Effector CD4-positive, alpha-beta T cell (primary cell): ENCODE data around the gene FAM204A.

ENCODE experiments used
- DNase-seq: peaks from one replicate; pipeline ENCODE4 v3.0.0-alpha.2; 2020
- total RNA-seq: gene quantifications from one replicate; lab custom pipeline; 2026; lab: John Stamatoyannopoulos, UW

FAM204A gene
- 47.3 reads per million, percentile 67 among the genes with 10 or more reads in this experiment for total RNA-seq

DNA sequence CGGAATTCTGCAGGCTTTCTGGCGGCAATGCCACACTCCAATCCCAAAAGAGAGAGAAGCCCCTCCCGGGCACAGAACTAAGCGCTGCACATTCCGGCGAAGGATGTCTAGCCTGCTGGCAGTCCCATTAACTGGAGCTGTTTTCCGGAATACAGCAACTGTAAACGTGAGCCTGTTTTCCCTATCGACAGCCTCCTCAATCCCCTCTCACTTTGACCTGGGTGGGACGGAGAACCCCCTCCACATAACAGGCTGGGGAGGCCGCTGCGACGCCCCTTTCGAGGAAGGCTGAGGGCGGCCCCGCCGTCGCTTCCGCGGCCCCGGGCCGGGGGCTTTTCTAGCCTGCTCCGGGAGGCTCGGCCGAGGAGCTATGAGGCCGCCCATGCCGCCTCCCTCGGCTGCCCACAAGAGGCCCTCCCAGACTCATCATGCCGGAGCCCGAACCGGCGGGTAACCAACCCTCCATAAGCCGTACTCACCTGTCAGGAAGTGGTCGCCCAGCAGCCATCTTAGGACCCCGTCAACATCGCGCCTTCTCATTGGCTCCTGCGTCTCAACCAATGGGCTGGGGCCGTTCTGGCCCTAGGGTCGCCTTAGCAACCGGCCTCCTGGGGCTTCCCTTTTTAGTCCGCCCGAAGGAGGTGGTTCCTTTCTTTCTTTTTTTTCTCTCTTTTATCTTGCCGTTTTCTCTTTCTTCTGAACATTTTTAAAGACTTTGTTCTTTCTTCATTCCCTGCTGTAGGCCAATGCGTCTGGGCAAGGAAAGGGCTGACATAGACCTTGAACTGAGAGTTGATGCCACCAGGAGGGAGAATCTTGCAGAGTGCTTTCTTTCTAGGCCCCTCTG is at the start of gene FAM204A:
TSS of gene FAM204A (minus strand) at position 534 of the 847 bp plus-strand sequence. CDS start 5,909 bp downstream, outside the sequence.
- DNase-seq, result peak; percentile 94

DNA sequence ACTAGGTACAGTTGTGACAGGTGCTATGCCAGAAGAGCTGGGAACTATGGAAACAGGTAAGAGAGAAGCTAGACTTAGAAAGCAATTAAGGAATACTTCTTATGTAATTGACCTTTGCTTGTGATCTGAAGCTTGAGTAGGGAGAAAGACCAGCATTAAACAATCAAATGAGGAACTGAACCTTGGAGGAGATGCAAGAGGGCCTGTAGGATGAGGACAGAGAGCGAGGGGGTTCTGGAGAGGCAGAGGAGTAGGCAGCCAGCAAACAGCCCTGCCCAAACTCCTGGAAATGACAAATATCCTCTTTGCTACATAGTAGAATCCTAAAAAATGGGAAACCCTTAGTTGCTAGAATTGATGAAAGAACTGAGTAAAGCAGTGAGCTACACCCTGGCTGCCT is 41.6 kb upstream of the FAM204A start:
- DNase-seq, result no peak

DNA sequence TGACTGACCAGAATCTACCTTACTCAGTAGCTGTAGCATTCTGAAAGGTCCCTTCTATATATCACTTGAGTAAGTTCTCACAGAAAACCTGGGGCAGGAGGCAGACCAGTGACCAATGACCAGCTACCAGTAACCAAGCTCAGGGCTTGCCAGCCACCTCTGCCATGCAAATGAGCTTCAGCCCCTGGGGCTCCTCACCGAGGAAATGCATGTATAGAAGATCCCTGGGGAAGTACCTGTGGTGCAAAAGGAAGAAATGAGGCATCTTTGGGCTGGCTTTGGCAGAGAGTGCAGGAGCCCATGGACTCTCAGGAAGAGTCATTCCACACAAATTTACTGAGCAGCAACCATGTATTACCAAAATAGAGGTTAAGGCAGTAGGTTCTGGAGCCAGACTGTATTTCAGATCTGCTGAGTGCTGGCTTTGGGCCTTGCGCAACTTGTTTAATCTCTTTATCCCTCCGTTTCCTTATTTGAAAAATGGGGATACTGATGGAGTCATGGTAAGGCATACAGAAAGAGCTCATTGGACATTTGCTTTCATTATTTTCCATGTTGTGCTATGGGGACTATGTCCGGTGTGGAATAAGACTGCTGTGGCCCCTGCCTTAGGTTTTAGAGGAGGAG is 41.1 kb upstream of the FAM204A start:
- no peak for DNase-seq

DNA sequence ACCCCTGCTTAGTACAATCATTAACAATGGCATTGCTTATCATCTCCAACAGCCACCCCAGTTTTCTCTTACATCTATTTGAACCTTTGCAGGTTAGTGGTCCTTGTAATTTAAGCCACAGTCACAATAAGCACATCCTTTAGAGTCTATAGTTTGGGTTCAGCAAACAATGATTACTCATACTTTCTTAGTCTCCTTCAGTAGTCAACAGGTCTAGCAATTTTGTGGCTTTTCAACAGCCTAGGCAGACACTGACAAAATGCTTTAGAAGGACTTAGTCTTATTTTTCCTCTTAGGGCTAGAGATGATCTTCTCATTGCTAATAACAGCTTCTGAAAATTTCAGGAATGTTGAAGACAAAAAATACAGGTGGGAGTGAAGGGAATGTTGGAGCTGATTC is 32.3 kb upstream of the FAM204A start:
- no peak for DNase-seq

DNA sequence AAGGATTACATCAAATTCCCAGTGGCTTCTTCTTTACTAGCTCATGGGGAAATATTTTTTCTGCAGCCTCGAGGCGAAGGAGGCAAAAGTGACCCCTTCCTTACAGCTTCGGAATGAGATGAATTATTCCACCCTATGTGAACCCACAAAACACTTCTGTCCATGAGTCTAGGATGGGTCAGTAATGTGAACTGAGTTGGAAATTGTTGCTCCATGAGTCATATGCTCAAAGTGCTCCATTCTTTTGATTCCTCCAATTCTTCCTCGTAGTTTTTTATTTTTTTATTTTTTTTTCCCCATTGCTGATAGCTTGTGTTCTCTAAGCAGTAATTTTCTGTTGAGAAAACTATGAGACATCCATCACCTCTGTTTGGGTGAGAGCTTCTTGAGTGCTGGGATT is 31.7 kb upstream of the FAM204A start:
- no peak for DNase-seq

DNA sequence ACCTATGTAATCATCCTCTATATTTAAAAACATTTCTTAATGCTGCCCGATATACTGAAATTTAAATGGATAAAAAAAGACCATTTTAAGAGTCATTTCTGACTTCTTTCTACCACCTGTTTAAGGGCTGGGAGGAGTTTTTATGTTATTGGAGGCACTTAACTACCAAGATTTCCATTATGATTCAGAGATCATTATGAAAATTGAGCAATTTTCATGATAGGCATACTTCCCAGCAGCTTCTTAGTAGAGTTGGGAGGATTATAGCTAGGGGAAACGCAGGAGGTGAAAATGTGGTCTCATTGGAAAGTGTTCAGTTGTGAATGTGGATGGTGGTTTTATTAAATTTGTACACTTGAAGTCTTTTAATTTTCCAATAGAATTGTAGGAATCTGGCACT is 28.4 kb upstream of the FAM204A start:
- DNase-seq, result no peak

DNA sequence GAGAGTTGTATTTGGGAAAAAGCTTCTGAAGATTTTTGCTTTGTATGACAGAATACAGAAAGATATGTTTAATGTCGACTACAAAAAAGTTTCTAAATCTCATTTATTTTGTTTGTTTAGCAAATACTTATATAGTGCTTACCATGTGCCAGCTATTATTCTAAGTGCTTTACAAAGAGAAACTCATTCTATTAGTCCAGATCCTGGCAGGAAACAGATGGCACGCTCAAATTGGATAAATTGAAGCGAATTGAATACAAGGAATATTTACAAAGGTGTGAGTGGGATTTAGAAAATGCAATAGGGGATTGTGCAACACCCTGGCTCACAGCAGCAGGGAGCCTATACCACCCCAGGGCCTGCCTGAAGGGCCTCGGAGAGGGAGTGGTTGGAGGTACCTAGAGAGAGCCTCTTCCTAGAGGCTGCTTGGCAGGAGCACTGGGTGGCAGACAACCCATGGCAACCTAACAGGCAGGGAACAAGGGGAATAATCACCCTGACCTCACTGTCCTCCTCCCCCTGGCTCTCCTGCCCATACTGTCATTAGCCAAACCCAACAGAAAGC is 27.6 kb upstream of the FAM204A start:
- no peak for DNase-seq

DNA sequence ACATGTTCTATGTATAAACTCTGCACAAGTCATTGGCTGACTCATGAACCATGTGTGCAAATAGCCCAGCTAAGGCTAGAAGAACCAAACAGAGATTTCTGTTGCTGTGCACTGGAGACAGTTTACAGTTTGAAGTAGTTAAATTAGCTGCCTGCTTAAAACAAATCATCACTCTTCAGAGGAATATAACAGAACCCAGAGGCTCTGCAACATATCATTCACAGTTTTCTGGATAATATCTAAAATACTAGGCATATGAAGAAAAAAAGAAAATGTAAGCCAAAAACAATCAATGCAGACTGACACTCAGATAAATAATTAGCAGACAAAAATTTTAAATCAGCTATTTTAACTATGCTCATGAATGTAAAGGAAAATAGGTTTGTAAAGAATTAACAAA is 23.6 kb upstream of the FAM204A start:
- no peak for DNase-seq

DNA sequence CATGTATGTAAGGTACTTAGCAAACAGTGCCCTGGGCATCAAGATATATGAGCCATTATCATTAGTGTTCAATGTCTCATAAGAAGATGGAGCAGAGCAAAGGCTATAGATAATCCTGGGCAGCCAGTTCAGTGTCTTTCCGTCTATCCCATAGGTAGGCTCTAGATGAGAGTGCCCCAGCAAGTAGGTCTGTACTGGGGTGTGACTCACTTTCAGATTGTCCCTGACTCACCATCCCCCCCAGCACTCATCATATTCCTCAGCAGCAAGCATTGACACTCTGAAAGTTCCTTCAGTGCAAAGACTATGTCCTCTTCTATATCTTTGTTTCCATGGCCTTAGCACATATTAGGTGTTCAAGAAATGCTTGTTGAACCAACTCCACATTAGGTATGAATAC is 20.0 kb upstream of the FAM204A start:
- no peak for DNase-seq

DNA sequence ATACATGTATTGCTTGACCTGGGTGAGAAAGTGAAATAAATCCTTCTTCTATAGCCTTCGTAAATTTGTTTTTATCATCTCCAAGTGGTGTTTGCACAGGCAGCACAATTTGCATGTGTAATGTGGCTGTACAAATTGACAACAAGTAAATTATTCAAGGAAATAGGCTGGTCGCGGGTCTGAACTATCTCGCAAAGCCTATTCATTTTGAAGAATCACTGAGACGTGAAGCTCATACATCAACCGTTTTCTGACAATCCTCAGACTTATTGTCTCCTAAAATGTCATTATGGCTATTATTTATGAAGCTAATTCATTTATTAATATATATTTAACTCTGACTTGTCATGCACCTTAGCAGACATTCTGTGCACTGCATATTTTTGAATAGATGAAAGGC is 16.2 kb upstream of the FAM204A start:
- no peak for DNase-seq

DNA sequence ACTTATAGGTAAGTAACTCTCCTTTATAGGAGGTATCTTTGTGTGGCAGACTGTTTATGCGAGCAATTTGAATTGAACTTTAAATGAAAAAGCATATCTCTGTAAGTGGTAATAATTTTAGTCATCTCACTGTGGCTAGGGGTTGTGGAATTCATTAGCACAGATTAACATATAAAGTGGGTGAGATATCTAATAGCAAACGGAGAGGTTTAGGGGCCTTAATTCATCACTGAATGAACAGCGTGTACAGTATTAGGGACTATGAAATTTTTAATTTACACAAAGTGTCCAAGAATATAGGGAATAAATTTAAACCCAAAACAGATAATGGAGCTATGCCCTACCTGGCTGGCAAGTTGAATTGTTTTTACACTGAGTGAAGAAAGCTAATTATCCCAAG is 15.7 kb upstream of the FAM204A start:
- DNase-seq, result no peak

DNA sequence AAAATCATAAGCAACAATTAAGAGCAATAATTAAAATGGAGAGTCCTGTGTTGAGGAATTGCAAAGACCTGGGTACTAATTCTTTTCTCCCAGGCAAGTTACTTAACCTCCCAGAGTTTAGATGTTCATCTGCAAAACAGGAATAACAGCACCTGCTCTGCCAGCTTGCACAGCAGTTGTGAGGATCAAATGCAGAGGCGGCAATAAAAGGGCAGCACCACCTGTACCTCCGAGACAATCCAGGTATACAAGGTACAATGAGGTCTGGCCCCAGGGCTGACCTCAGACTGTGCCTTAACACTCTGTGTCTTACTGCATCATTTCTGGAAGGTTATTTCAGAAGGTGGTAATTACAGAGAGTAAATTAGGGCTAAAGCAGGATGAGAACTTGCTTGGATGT is 14.5 kb upstream of the FAM204A start:
- DNase-seq, result no peak

DNA sequence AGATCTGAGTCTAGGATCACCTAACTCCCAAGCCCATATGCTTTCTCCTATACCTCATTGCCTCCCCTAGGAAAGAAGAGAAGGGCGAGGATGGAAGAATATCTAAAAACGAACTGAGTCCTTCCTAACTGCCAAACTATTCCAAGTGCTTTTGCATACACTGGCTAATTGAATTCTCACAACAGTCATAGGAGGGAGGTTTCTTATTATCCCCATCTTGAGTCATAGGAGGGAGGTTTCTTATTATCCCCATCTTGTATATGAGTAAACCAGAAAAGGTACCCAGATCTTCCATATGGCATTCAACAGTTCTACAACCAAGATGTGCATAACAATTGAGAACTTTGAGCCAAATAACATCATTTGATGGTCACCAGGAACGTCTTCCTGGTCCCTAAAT is 13.1 kb upstream of the FAM204A start:
- no peak for DNase-seq

DNA sequence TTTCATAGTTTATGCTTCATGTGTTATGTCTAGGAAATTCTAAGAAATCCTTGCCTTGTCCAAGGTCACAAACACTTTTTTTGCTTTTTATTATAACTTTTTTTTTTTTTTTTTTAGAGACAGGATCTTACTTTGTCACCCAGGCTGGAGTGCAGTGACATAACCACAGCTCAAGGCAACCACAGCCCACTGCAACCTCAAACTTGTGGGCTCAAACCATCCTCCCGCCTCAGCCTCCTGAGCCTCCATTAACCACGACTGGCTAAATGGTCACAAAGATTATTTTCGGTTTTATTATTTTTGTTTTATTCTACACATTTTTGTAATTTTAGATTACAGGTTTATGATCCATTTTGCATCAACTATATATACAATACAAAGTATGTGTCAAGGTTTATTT is 7.1 kb upstream of the FAM204A start:
- DNase-seq, result no peak

DNA sequence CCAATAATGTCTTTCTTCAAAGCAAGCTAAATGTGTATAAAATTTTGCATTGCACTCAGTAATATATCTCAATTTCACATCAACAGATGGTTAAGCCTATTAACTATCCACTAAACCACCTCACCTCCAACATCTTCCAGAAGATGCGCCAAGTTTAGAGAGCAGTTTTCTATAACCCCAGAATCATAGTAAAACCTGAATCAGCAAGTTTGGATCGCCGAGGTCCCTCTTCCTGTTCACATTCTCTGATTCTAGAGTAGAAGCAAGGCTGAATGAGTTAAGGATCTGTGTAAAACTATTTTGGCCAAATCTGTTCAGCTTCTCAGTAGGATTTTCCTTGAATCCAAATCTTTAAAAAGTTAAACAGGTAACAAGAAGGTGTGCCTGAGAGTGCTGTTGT is 1.4 kb upstream of the FAM204A start:
- DNase-seq, result no peak

DNA sequence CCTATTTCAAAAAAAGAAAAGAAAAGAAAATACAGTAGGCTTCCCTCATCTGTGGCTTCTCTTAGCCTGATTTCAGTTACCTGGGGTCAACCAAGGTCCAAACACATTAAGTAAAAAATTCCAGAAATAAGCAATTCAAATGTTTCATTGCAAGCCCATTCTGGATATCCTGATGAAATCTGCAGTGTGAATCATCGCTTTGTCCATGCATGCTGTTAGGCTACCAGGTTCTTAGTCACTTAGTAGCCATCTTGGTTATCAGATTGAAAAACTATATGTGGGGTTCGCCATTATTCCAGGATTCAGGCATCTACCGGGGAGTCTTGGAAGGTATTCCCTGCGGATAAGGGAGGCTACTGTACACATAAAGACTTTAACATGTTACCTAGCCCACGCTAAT is 991 bp upstream of the FAM204A start:
- DNase-seq, result no peak

DNA sequence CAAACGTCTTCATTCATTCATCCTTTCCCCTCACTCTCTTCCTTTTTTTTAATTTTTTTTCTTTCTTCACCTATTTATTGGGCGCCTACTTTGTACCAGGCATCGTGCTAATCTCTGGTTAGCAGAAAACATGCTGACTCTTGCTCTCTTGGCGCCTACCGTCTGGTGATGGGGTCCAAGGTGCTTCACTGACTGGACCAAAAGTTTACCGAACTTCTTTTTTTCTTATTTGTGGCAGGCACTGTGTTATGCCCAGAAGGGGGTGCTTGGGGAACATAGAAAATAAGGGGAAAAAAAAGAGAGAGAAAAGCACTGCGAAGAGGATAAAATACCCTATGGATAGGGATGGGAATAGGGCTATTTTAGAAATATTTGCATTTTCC is 505 bp upstream of the FAM204A start:
- DNase-seq, result peak; percentile 4

DNA sequence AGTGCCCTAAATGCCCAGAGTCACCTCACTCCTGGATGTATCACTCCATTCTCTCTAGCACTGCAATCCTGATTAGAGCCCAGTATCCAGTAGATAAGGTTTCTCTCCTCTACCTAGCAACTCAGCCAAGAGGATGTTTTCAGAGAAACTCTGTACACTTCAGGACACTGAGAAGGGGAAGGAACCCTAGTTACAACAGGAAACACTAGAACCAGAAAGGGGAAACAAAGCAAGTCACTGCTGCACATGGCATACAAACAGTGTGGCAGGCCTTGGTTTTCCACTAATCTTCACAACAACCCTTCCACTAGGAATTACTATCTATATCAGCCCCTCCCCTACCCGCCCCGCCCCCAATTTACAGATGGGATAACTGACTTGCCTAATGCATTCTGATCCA is 1.6 kb downstream of the FAM204A start:
- no peak for DNase-seq

DNA sequence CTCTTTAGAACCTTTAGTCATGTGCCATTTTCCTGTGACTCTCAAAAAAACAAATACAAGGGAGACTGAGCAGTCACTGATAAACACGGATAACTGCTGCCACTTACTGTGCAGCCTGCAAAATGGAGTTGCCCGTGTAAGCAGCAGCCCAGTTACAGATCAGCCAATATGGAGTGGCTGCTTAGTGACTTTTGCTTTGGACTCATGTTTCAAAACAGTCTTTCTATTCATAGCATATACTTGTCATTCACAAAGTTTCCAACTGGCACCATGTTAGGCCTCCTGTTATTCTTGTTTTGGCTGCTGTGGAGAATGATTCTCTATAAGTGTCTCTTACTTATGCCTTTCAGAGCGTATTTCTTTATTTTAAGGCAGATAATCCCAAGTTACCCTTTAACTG is 3.0 kb downstream of the FAM204A start:
- DNase-seq, result no peak

DNA sequence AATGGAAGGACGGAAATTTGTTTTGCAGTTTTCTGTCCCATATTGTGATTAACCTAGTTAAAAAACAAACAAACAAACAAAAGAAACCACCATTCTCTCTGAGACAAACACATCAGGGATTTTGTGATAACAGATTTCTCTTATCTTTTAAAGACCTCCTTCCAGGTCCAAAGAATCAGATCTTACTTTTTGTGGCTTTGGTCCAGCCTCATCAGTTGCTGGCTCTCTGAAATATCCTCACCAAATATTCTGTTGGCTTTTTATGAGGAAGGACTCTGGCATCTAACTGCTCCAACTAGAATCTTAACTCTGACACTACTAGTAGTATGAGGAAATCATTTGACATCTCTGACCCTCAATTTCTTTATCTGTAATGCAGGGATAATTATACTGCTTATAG is 4.8 kb downstream of the FAM204A start:
- DNase-seq, result no peak

DNA sequence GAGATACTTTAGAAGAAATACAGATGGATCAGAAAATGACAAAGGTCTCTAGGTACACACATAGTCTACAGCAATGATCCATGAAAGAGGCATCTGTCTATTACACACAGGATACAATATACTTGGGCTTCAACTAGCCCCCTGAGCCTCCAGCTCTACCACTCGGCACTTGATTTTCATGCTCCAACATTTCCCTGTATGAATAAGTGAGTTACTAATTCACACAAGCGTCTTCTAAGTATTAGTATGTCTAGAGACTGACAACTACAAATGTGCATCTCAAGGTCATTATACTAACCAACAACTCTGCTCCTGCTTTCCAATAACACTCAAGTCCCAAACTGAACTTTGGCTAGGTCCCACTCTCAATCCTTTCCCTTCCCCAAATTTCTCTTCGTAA is 8.3 kb downstream of the FAM204A start:
- DNase-seq, result no peak

DNA sequence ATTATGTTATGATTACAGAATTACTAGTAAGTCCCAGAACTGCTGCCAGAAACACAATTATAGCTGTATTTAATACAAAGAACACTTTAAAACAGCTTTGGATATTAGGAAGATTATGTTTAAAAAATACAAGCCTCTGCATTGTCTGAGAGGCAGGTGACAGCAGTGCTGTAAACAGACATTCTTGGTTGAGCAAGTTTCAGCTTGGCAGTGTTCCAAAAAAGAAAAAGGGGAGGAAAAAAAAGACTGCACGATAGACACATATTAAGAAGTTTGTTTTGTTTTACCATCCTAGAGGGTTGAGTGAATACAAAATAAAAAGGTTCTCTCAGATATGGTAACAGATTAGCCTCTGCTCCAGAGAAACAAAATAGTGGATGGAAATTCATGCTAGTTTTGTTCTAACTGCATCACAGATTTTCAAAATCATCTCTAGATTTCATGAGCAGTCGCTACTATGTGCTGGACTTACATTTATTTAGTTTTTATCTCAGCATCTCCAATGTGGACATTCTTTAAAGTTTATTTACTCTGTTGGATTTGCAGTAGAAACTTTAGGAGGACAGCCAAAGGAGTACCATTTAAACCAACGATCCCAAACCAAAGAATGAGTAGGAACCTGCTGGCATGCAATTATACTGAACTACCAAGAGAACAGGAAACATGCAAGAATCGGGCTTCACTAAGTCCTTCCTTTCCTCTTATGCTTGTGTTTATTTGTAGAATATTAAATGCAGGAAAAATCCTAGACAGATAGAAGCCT is 9.0 kb downstream of the FAM204A start:
- DNase-seq, result no peak

DNA sequence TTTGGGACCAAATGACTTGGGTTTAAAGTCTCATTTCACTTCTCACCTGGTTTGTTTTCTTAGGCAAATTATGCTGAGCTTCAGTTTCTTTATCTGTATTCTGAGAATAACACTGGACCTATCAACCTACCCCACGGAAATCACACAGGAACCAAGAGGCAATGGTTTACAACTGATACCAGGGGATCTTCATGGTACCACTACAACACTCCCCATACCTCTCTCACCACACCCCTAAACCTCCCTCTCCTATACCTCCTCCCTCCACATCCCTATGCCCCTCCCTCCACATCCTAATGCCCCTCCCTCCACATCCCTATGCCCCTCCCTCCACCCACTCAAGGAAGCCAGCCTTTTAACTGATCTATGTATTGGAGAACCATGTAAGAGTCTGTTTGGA is 9.9 kb downstream of the FAM204A start:
- no peak for DNase-seq
